AG09319 (cell line): ENCODE measurements around the gene TTLL11.

Source experiments
- DNase-seq: peaks from one replicate; pipeline ENCODE4 v3.0.0-alpha.2; 2010; ENCODE audit warnings: low read depth; ENCODE audit errors: extremely low read depth
- CTCF ChIP-seq: IDR thresholded peaks from 2 replicates; pipeline ENCODE4 v1.5.1; 2011; ENCODE audit warnings: low read depth, mild to moderate bottlenecking, inconsistent platforms, low read length, moderate library complexity

The TTLL11 gene

GRCh38 chr9:122128007-122128968, 35.2 kb upstream of the TTLL11 start:
- no peak for DNase-seq

GRCh38 chr9:122127396-122127798, 34.3 kb upstream of the TTLL11 start:
- no peak for TF ChIP-seq CTCF
- DNase-seq, result no peak

More at GRCh38 chr9:122128007-122128968, 35.2 kb upstream of the TTLL11 start:
- no peak for TF ChIP-seq CTCF

- DNase-seq, result no peak
- no peak; the same call in none of the 2 replicates for TF ChIP-seq CTCF
Observed at GRCh38 chr9:122126331-122127261, 33.5 kb upstream of the TTLL11 start.

- no peak for DNase-seq
- no peak for TF ChIP-seq CTCF
Observed at GRCh38 chr9:122125509-122126330, 32.6 kb upstream of the TTLL11 start.

- peak; percentile 98 for TF ChIP-seq CTCF
- DNase-seq, result peak; percentile 44
Observed at GRCh38 chr9:122125158-122125508, 32.0 kb upstream of the TTLL11 start.

GRCh38 chr9:122124528-122124927, 31.4 kb upstream of the TTLL11 start:
- no peak for DNase-seq
- no peak for TF ChIP-seq CTCF
